A673 (cell line): ENCODE data around the gene MRPL1.

Experiments used
- EZH2 ChIP-seq: fragments of 200-600 bp; sonication (generic); IDR thresholded peaks from 2 replicates; pipeline ENCODE4 v1.6.1; 2017; ENCODE audit warnings: borderline replicate concordance, low read depth, mild to moderate bottlenecking, mixed read lengths, antibody characterized with exemption, low read length; ENCODE audit not compliant: poor library complexity, severe bottlenecking
- TF ChIP-seq, protein P1 (sequence below): fragments of 300-800, 200-600 bp; sonication (generic); conservative IDR thresholded peaks from 2 replicates; pipeline ENCODE4 v1.5.1; 2017; ENCODE audit warnings: low read depth, mild to moderate bottlenecking, antibody characterized with exemption, low read length, moderate library complexity, mixed read lengths

GRCh38 chr4:77827343-77827742 lies 35.3 kb upstream of the MRPL1 start:
- TF ChIP-seq, protein P1, sequence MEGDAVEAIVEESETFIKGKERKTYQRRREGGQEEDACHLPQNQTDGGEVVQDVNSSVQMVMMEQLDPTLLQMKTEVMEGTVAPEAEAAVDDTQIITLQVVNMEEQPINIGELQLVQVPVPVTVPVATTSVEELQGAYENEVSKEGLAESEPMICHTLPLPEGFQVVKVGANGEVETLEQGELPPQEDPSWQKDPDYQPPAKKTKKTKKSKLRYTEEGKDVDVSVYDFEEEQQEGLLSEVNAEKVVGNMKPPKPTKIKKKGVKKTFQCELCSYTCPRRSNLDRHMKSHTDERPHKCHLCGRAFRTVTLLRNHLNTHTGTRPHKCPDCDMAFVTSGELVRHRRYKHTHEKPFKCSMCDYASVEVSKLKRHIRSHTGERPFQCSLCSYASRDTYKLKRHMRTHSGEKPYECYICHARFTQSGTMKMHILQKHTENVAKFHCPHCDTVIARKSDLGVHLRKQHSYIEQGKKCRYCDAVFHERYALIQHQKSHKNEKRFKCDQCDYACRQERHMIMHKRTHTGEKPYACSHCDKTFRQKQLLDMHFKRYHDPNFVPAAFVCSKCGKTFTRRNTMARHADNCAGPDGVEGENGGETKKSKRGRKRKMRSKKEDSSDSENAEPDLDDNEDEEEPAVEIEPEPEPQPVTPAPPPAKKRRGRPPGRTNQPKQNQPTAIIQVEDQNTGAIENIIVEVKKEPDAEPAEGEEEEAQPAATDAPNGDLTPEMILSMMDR = no peak
- TF ChIP-seq EZH2 = no peak
